Muscle of leg (tissue), 11 donors: Measurements from ENCODE around the gene RNF217. TPM values are rescaled to one million over a fixed set of nuclear protein-coding genes. Genes with fewer than 3 reads are reported as not detected.
"Not testable (repeated sequence)": the region's sequence is repeated elsewhere in the genome, so short reads cannot be mapped to it uniquely, and the experiment has no call there.

ENCODE experiments used
- DNase-seq: peaks from one replicate; pipeline ENCODE4 v3.0.0; 2013
- H3K27ac ChIP-seq: one replicate; pipeline ENCODE4 v1.5.1; 2013; ENCODE audit warnings: mild to moderate bottlenecking, low read length, control low read depth
- H3K27me3 ChIP-seq: one replicate; pipeline ENCODE4 v1.6.1; 2013; ENCODE audit warnings: low read length; ENCODE audit not compliant: control insufficient read depth, insufficient read depth
- H3K36me3 ChIP-seq: one replicate; pipeline ENCODE4 v1.6.1; 2013; ENCODE audit warnings: low read length; ENCODE audit not compliant: control insufficient read depth, insufficient read depth
- H3K4me1 ChIP-seq: one replicate; pipeline ENCODE4 v1.6.1; 2013; ENCODE audit warnings: low read length; ENCODE audit not compliant: control insufficient read depth, insufficient read depth
- H3K4me3 ChIP-seq: one replicate; pipeline ENCODE4 v1.5.1; 2013; ENCODE audit warnings: low read length, control low read depth
- H3K9me3 ChIP-seq: replicated peaks from 2 replicates; pipeline ENCODE4 v1.6.1; 2013; ENCODE audit warnings: low read depth, low read length; ENCODE audit not compliant: control insufficient read depth
- WGBS: methylation state at CpG from one replicate; pipeline ENCODE4 v1.1.5; 2013; ENCODE audit warnings: missing lambda C conversion rate; ENCODE audit not compliant: insufficient coverage; 5-methylcytosine and 5-hydroxymethylcytosine counted together
- polyA plus RNA-seq, 8 donors: library from polyadenylated mRNA; unstranded; fragments of 120-200 nt; gene quantifications; one replicate each; pipeline versions ENCODE4 v1.2.1 to v1.2.3, GENCODE V29; 2013; ENCODE audit warnings: inconsistent platforms in 1 of 8, low replicate concordance in 1 of 8; ENCODE audit not compliant: insufficient read length in 8 of 8, insufficient read depth in 1 of 8
- total RNA-seq: library from RNA; stranded (reverse); fragments of 120-200 nt; gene quantifications from one replicate; pipeline ENCODE4 v1.2.4, GENCODE V29; 2013

The RNF217 gene
- total and polyA plus RNA-seq, 9 donors, result 28.6 to 54.9 (median 35.8) TPM

- Histone ChIP-seq H3K36me3 (no peaks in the 10 kb centered on the region), H3K9me3 (no peaks in the 10 kb centered on the region), H3K4me1 (peaks cover 3% of the 10 kb centered on the region), H3K27ac (peak overlapping the region; percentile 63), H3K27me3 (no peaks in the 10 kb centered on the region), H3K4me3 (peak overlapping the region; percentile 85)
- no peak for DNase-seq
- no CpG with 5 or more reads among the region's 6 CpGs for WGBS
Observed at GRCh38 chr6:124961464-124961776, 817 bp upstream of the RNF217 start.

GRCh38 chr6:124962639-124963415 is 590 bp downstream of the RNF217 start:
- H3K27ac ChIP-seq, result peak overlapping the region; percentile 93
- no peaks in the 10 kb centered on the region for H3K9me3 ChIP-seq
- DNase-seq, result peak; percentile 64
- H3K27me3 ChIP-seq, result no peaks in the 10 kb centered on the region
- H3K4me1 ChIP-seq, result peaks cover 2% of the 10 kb centered on the region
- peak overlapping the region; percentile 85 for H3K4me3 ChIP-seq
- H3K36me3 ChIP-seq, result no peaks in the 10 kb centered on the region
- under 1% methylated on average over 64 of the region's 65 CpGs for WGBS

DNA sequence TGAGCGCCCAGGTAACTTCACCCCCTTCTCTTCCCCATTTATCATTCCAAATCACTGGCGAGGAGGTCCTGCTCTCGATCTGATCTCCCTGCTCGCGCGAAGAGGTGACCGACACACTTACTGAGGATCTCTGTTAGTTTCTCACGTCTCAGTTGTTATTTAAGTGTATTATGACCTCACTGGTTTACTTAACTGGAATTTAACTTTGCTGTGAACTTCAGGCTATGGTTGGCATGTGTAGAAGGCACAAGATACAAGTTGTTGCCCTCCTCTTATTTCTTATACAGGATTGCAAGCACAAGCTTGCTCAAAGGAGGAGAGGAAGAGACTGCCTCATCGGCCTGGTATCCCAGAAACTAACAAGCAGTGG is 1.2 kb downstream of the RNF217 start:
- H3K27me3 ChIP-seq, result no peaks in the 10 kb centered on the region
- WGBS, result 0% methylated on average over 2 of the region's 9 CpGs
- DNase-seq, result peak; percentile 55

GRCh38 chr6:124963831-124964763 is 1.9 kb downstream of the RNF217 start:
- peak overlapping the region; percentile 93 for H3K27ac ChIP-seq
- 0% methylated on average over 2 of the region's 6 CpGs for WGBS
- H3K4me3 ChIP-seq, result peak overlapping the region; percentile 85
- DNase-seq, result peak; percentile 73
- no peaks in the 10 kb centered on the region for H3K9me3 ChIP-seq
- no peaks in the 10 kb centered on the region for H3K36me3 ChIP-seq
- no peaks in the 10 kb centered on the region for H3K27me3 ChIP-seq
- H3K4me1 ChIP-seq, result peaks cover 2% of the 10 kb centered on the region

More for the DNA sequence above, 1.2 kb downstream of the RNF217 start:
- H3K27ac ChIP-seq, result peak overlapping the region; percentile 93
- H3K4me3 ChIP-seq, result peak overlapping the region; percentile 85
- H3K36me3 ChIP-seq, result no peaks in the 10 kb centered on the region
- H3K9me3 ChIP-seq, result no peaks in the 10 kb centered on the region
- peaks cover 2% of the 10 kb centered on the region for H3K4me1 ChIP-seq

DNA sequence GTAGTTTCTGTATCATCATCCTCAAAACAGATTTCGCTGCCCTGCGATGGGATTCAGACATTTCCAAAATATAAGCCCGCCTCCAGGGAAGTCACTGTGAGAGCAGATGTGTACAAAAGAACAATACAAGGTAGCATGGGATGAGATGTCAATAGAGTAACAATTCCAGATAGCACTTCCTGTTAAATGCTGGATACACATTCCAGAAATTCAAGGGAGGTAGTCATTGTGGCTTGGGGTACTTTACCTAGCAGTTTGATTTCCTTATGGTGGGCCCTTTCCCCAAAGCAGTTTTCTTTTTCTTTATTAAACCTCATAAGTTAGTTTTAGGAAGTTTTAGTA is 2.5 kb downstream of the RNF217 start:
- H3K27me3 ChIP-seq, result no peaks in the 10 kb centered on the region
- WGBS, result 40% methylated on average over 1 of the region's 3 CpGs
- no peaks in the 10 kb centered on the region for H3K36me3 ChIP-seq
- peak overlapping the region; percentile 93 for H3K27ac ChIP-seq
- H3K9me3 ChIP-seq, result no peaks in the 10 kb centered on the region
- DNase-seq, result peak; percentile 21
- peak overlapping the region; percentile 85 for H3K4me3 ChIP-seq
- H3K4me1 ChIP-seq, result peaks cover 2% of the 10 kb centered on the region

- not testable (repeated sequence) for H3K27me3 ChIP-seq, DNase-seq, H3K27ac ChIP-seq, H3K9me3 ChIP-seq, H3K4me1 ChIP-seq, H3K36me3 ChIP-seq
- peak overlapping the region; percentile 13 for H3K4me3 ChIP-seq
- 90% methylated on average over 1 of the region's 3 CpGs for WGBS
Observed at GRCh38 chr6:124965424-124965850, 3.2 kb downstream of the RNF217 start.

- Histone ChIP-seq H3K36me3 (peaks cover 7% of the 10 kb centered on the region), H3K4me1 (peaks cover 2% of the 10 kb centered on the region), H3K9me3 (no peaks in the 10 kb centered on the region), H3K4me3 (no peak overlapping the region), H3K27me3 (no peaks in the 10 kb centered on the region), H3K27ac (peak overlapping the region; percentile 73)
- peak; percentile 40 for DNase-seq
- WGBS, result no CpG with 5 or more reads among the region's 1 CpG
Observed at GRCh38 chr6:124967444-124967843, 5.2 kb downstream of the RNF217 start.

- WGBS, result 17% methylated on average over 1 of the region's 1 CpG
- peak; percentile 60 for DNase-seq
- peaks cover 2% of the 10 kb centered on the region for H3K4me1 ChIP-seq
Observed at GRCh38 chr6:124968401-124968800, 6.2 kb downstream of the RNF217 start.

DNA sequence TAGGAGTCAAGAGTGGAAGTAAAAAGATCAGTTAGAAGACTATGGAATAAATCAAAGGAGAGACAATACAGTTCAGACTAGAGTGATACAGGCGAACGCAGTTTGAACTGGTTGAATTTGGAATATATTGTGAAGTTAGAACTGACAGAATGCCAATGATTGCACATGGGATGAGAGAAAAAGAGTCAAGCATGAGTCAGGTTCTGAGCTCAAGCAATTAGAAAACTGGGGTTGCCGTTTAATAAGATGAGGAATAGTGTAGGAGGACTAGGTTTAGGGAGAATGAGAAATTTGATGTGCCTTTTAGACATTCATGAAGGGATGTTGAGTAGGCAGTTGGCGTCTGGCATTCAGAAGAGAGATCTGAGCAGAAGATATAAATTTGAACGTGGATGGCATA is 8.0 kb downstream of the RNF217 start:
- Histone ChIP-seq H3K27ac (no peak overlapping the region), H3K27me3 (no peaks in the 10 kb centered on the region), H3K4me1 (no peaks in the 10 kb centered on the region), H3K36me3 (peaks cover 18% of the 10 kb centered on the region), H3K9me3 (no peaks in the 10 kb centered on the region), H3K4me3 (no peak overlapping the region)
- DNase-seq, result no peak
- 92% methylated on average over 5 of the region's 5 CpGs for WGBS

More at GRCh38 chr6:124968401-124968800, 6.2 kb downstream of the RNF217 start:
- H3K36me3 ChIP-seq, result peaks cover 13% of the 10 kb centered on the region
- H3K27ac ChIP-seq, result peak overlapping the region; percentile 57
- no peaks in the 10 kb centered on the region for H3K27me3 ChIP-seq
- no peaks in the 10 kb centered on the region for H3K9me3 ChIP-seq
- H3K4me3 ChIP-seq, result no peak overlapping the region

DNA sequence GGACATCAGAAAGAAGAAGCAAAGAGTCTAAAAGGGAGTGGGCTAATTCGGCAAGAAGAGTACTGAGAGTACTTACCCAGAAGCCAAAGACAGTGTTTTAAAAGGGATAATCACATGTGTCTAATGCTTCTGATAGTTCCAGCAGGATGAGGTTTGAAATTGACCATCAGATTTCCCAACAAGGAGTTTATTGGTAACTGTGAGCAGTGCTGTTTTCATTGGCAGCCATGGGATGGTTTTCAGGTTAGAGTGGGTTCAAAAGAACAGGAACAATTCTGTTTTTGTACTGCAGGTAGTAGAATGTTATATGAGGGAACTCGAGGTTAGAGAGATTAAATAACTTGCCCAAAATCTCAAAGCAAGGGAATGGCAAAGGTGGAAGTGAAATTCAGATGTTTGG is 8.5 kb downstream of the RNF217 start:
- H3K9me3 ChIP-seq, result no peaks in the 10 kb centered on the region
- no peak overlapping the region for H3K27ac ChIP-seq
- no peak for DNase-seq
- H3K36me3 ChIP-seq, result peaks cover 18% of the 10 kb centered on the region
- no peak overlapping the region for H3K4me3 ChIP-seq
- H3K4me1 ChIP-seq, result no peaks in the 10 kb centered on the region
- H3K27me3 ChIP-seq, result no peaks in the 10 kb centered on the region
- WGBS, result 90% methylated on average over 2 of the region's 2 CpGs
